ENCODE results near the gene TENT5C. TPM values are rescaled to one million over a fixed set of nuclear protein-coding genes. Genes with fewer than 3 reads are reported as not detected.
A peak's percentile ranks its signal among the peaks of the same experiment; 100 is the strongest.

The TENT5C gene
- polyA plus RNA-seq, 1 of the 3 experiments (the other 2 are of a cell fraction), result 0.90 TPM

- CTCF ChIA-PET, result no interaction called here
- Histone ChIP-seq H3K4me1 (ENCODE audit: control insufficient read depth in 1 of 2, insufficient read depth in 2 of 2, low read depth in 1 of 2, low read length in 1 of 2) (peaks cover 2 to 11% of the 10 kb centered on the region in 2 experiments; a peak in 2 of 4 replicates), H3K9me3 (no peaks in the 10 kb centered on the region), H3K4me2 (no peak overlapping the region), H3K27me3 (ENCODE audit: insufficient read depth) (no peaks in the 10 kb centered on the region), H3K27ac (ENCODE audit: low read depth in 2 of 2, low read length in 1 of 2) (no peak overlapping the region), H3K4me3 (ENCODE audit: low read depth in 2 of 2, low read length in 1 of 2) (no peak overlapping the region), H3K79me2 (ENCODE audit: insufficient read depth) (no peaks in the 10 kb centered on the region), H4K20me1 (ENCODE audit: insufficient read depth) (no peaks in the 10 kb centered on the region), H3F3A (replicated peaks; ENCODE audit: insufficient read depth) (no peaks in the 10 kb centered on the region), H3K9me2 (no peaks in the 10 kb centered on the region), H3K36me3 (replicated peaks in 1 of 2; ENCODE audit: control insufficient read depth in 1 of 2, insufficient read depth in 2 of 2, low read length in 1 of 2) (no peaks in the 10 kb centered on the region), H2AFZ (ENCODE audit: low read depth) (no peak overlapping the region), H3K9ac (no peak overlapping the region)
- DNase-seq, result no peak
- TF ChIP-seq EP300 (IDR thresholded peaks at IDR 0.05; ENCODE audit: borderline replicate concordance in 1 of 2, low read depth in 1 of 2, low read length in 1 of 2), result no peak
- no peak for TF ChIP-seq YY1 (IDR thresholded peaks at IDR 0.05; ENCODE audit: low read depth)
- no peak for TF ChIP-seq GATA2 (CRISPR knock-in tag; IDR thresholded peaks at IDR 0.05)
- no peak for TF ChIP-seq RFX5 (IDR thresholded peaks at IDR 0.05; ENCODE audit: low read length)
- TF ChIP-seq NFIC (IDR thresholded peaks at IDR 0.05; ENCODE audit: borderline replicate concordance), result no peak
- no peak for TF ChIP-seq CTCF (IDR thresholded peaks at IDR 0.05)
- TF ChIP-seq FOXM1 (IDR thresholded peaks at IDR 0.05; ENCODE audit: low read depth), result no peak
- POLR2A ChIA-PET, result no interaction called here
- WGBS (ENCODE audit: low lambda C conversion rate), result 78% methylated on average over 4 of the region's 4 CpGs
These were observed 45.8 kb downstream of the TENT5C start for GRCh38 chr1:117651616-117652015.

- CTCF ChIA-PET, result no interaction called here
- Histone ChIP-seq H3K9ac (no peak overlapping the region), H3K36me3 (replicated peaks in 1 of 2; ENCODE audit: control insufficient read depth in 1 of 2, insufficient read depth in 2 of 2, low read length in 1 of 2) (no peaks in the 10 kb centered on the region), H4K20me1 (ENCODE audit: insufficient read depth) (no peaks in the 10 kb centered on the region), H3K9me2 (no peaks in the 10 kb centered on the region), H3K27me3 (ENCODE audit: insufficient read depth) (no peaks in the 10 kb centered on the region), H2AFZ (ENCODE audit: low read depth) (no peak overlapping the region), H3K4me3 (ENCODE audit: low read depth in 2 of 2, low read length in 1 of 2) (no peak overlapping the region), H3K4me2 (no peak overlapping the region), H3K4me1 (ENCODE audit: control insufficient read depth in 1 of 2, insufficient read depth in 2 of 2, low read depth in 1 of 2, low read length in 1 of 2) (peaks cover 8 to 11% of the 10 kb centered on the region in 2 experiments; a peak in 2 of 4 replicates), H3K79me2 (ENCODE audit: insufficient read depth) (no peaks in the 10 kb centered on the region), H3K27ac (ENCODE audit: low read depth in 2 of 2, low read length in 1 of 2) (no peak overlapping the region), H3K9me3 (no peaks in the 10 kb centered on the region), H3F3A (replicated peaks; ENCODE audit: insufficient read depth) (no peaks in the 10 kb centered on the region)
- TF ChIP-seq FOSL2 (IDR thresholded peaks at IDR 0.05; ENCODE audit: borderline replicate concordance, low read depth), result no peak
- peak; percentile 34; the same call in 1 of the 2 replicates for TF ChIP-seq PBX3 (IDR thresholded peaks at IDR 0.05)
- POLR2A ChIA-PET, result no interaction called here
- DNase-seq, result no peak
- WGBS (ENCODE audit: low lambda C conversion rate), result 91% methylated on average over 2 of the region's 2 CpGs
These were observed 46.6 kb downstream of the TENT5C start for GRCh38 chr1:117652421-117652820.

GRCh38 chr1:117653195-117653594 lies 47.3 kb downstream of the TENT5C start:
- Histone ChIP-seq H3K4me1 (ENCODE audit: control insufficient read depth in 1 of 2, insufficient read depth in 2 of 2, low read depth in 1 of 2, low read length in 1 of 2) (peaks cover 8 to 11% of the 10 kb centered on the region in 2 experiments; a peak in 2 of 4 replicates), H3K27me3 (ENCODE audit: insufficient read depth) (no peaks in the 10 kb centered on the region), H3K4me2 (no peak overlapping the region), H3K9me2 (no peaks in the 10 kb centered on the region), H4K20me1 (ENCODE audit: insufficient read depth) (no peaks in the 10 kb centered on the region), H2AFZ (ENCODE audit: low read depth) (no peak overlapping the region), H3K27ac (ENCODE audit: low read depth in 2 of 2, low read length in 1 of 2) (no peak overlapping the region), H3K4me3 (ENCODE audit: low read depth in 2 of 2, low read length in 1 of 2) (no peak overlapping the region), H3K9ac (no peak overlapping the region), H3F3A (replicated peaks; ENCODE audit: insufficient read depth) (no peaks in the 10 kb centered on the region), H3K36me3 (replicated peaks in 1 of 2; ENCODE audit: control insufficient read depth in 1 of 2, insufficient read depth in 2 of 2, low read length in 1 of 2) (no peaks in the 10 kb centered on the region), H3K9me3 (no peaks in the 10 kb centered on the region), H3K79me2 (ENCODE audit: insufficient read depth) (no peaks in the 10 kb centered on the region)
- no peak for DNase-seq
- no peak for TF ChIP-seq NRF1 (IDR thresholded peaks at IDR 0.05; ENCODE audit: low read depth, low read length)
- ChIA-PET POLR2A (no interaction called here), CTCF (no interaction called here)
- WGBS (ENCODE audit: low lambda C conversion rate), result 96% methylated on average over 4 of the region's 4 CpGs
